ENCODE results near the gene CAMTA1.

- TF ChIP-seq CTCF (conservative IDR thresholded peaks at IDR 0.05; ENCODE audit: low read depth, low read length) = no peak
- no peak for TF ChIP-seq EZH2 (IDR thresholded peaks at IDR 0.05; ENCODE audit: borderline replicate concordance, low read depth, low read length, poor library complexity, severe bottlenecking)
Observed at GRCh38 chr1:7259955-7260354, 474.7 kb downstream of the CAMTA1 start.

Data from A673 (cell line).